D721Med (cell line): Measurements from ENCODE around the gene SLC13A2.
A peak's percentile ranks its signal among the peaks of the same experiment; 100 is the strongest.

Source experiments
- DNase-seq: peaks from one replicate; pipeline ENCODE4 v3.0.0; 2011; ENCODE audit warnings: low spot score; ENCODE audit not compliant: insufficient read length
- FAIRE-seq: peaks from 2 replicates; lab custom pipeline; 2011; peaks lifted over from hg19 to GRCh38; lab: Jason Lieb, UNC
- CTCF ChIP-seq: IDR thresholded peaks from 2 replicates; pipeline ENCODE4 v1.5.1; 2012; ENCODE audit warnings: mild to moderate bottlenecking, control low read depth; ENCODE audit not compliant: insufficient read depth; ENCODE audit errors: missing control alignments

The SLC13A2 gene

GRCh38 chr17:28485049-28485448 lies 11.6 kb downstream of the SLC13A2 start:
- DNase-seq (no peak), FAIRE-seq (no peak)
- no peak for TF ChIP-seq CTCF

GRCh38 chr17:28487881-28488532 lies 14.6 kb downstream of the SLC13A2 start:
- no peak for FAIRE-seq
- TF ChIP-seq CTCF = peak; percentile 30
- no peak for DNase-seq

- no peak for TF ChIP-seq CTCF
- FAIRE-seq (no peak), DNase-seq (no peak)
Observed at GRCh38 chr17:28488533-28489276, 15.3 kb downstream of the SLC13A2 start.

GRCh38 chr17:28491286-28491685 lies 17.8 kb downstream of the SLC13A2 start:
- TF ChIP-seq CTCF = no peak
- DNase-seq = no peak
- no peak for FAIRE-seq

- TF ChIP-seq CTCF = no peak
- no peak for FAIRE-seq
- no peak for DNase-seq
Observed at GRCh38 chr17:28491860-28492259, 18.4 kb downstream of the SLC13A2 start.

- no peak for FAIRE-seq
Observed at GRCh38 chr17:28492352-28493310, 19.2 kb downstream of the SLC13A2 start.

More at GRCh38 chr17:28492352-28493310, 19.2 kb downstream of the SLC13A2 start:
- TF ChIP-seq CTCF = peak; percentile 0
- DNase-seq = no peak
